HEK293 (cell line): ENCODE data around the gene YARS1.

ENCODE experiments used
- CTCF ChIA-PET: fragments of 350-600 bp; formaldehyde crosslinking; extraction: SDS; loops from one replicate; lab custom pipeline; 2021; ENCODE audit warnings: antibody characterized with exemption; lab: Yijun Ruan, JAX
- POLR2A ChIA-PET: fragments of 300-600 bp; formaldehyde crosslinking; extraction: SDS; loops from one replicate; lab custom pipeline; 2020; ENCODE audit warnings: antibody characterized with exemption, inconsistent platforms; lab: Yijun Ruan, JAX
- H3K27ac ChIP-seq: fragments of 200-500 bp; sonication (Bioruptor generic); 2 replicates; pipeline ENCODE4 v1.5.1; 2014; ENCODE audit warnings: low read depth, low read length, control low read depth, inconsistent platforms; ENCODE audit errors: extremely low read depth
- H3K36me3 ChIP-seq, 2 experiments: fragments of 200-500 bp in 1 of 2; sonication (Bioruptor generic) in 1 of 2; 1 replicate in 1 of 2; 2 replicates in 1 of 2; pipeline ENCODE4 v1.5.1; 2014 to 2017; ENCODE audit warnings: inconsistent platforms in 2 of 2, low read length in 2 of 2; ENCODE audit not compliant: control insufficient read depth in 2 of 2, insufficient read depth in 1 of 2
- H3K4me1 ChIP-seq: fragments of 200-500 bp; sonication (Bioruptor generic); 2 replicates; pipeline ENCODE4 v1.5.1; 2014; ENCODE audit warnings: mild to moderate bottlenecking, low read length, inconsistent platforms; ENCODE audit not compliant: control insufficient read depth, insufficient read depth
- H3K4me3 ChIP-seq: 2 replicates; pipeline ENCODE4 v1.5.1; 2011; ENCODE audit warnings: low read depth, mild to moderate bottlenecking, control low read depth, low read length, moderate library complexity
- H3K9me3 ChIP-seq: fragments of 200-500 bp; sonication (Bioruptor generic); 2 replicates; pipeline ENCODE4 v1.5.1; 2014; ENCODE audit warnings: low read depth, low read length, inconsistent platforms; ENCODE audit not compliant: control insufficient read depth, insufficient read depth
- BCL11B ChIP-seq: fragments of 450-650 bp; formaldehyde crosslinking; IDR thresholded peaks from 2 replicates; pipeline ENCODE4 v1.5.1; 2016; ENCODE audit warnings: low read depth, missing biosample characterization, missing genetic modification characterization
- GLIS1 ChIP-seq: fragments of 450-650 bp; formaldehyde crosslinking; IDR thresholded peaks from 2 replicates; pipeline ENCODE4 v1.5.1; 2016; ENCODE audit warnings: missing biosample characterization, missing genetic modification characterization
- KLF16 ChIP-seq: fragments of 450-650 bp; formaldehyde crosslinking; IDR thresholded peaks from 2 replicates; pipeline ENCODE4 v1.5.1; 2017; ENCODE audit warnings: missing biosample characterization, missing genetic modification characterization
- PRDM1 ChIP-seq: fragments of 450-650 bp; formaldehyde crosslinking; IDR thresholded peaks from 2 replicates; pipeline ENCODE4; 2016; ENCODE audit warnings: missing biosample characterization, missing genetic modification characterization
- SP2 ChIP-seq: fragments of 450-650 bp; formaldehyde crosslinking; IDR thresholded peaks from 2 replicates; pipeline ENCODE4 v1.5.1; 2016; ENCODE audit warnings: missing biosample characterization, missing genetic modification characterization
- ZBTB8A ChIP-seq: fragments of 450-650 bp; formaldehyde crosslinking; IDR thresholded peaks from 2 replicates; pipeline ENCODE4 v1.5.1; 2016; ENCODE audit warnings: missing biosample characterization, missing genetic modification characterization
- ZFP3 ChIP-seq: fragments of 450-650 bp; formaldehyde crosslinking; IDR thresholded peaks from 2 replicates; pipeline ENCODE4 v1.5.1; 2016; ENCODE audit warnings: low read depth, missing biosample characterization, missing genetic modification characterization
- ZNF148 ChIP-seq: fragments of 450-650 bp; formaldehyde crosslinking; IDR thresholded peaks from 2 replicates; pipeline ENCODE4 v1.5.0; 2017; ENCODE audit warnings: missing biosample characterization, missing genetic modification characterization, borderline replicate concordance
- ZNF16 ChIP-seq: fragments of 450-650 bp; formaldehyde crosslinking; IDR thresholded peaks from 2 replicates; pipeline ENCODE4 v1.5.1; 2016; ENCODE audit warnings: low read depth, missing biosample characterization, missing genetic modification characterization
- ZNF184 ChIP-seq: fragments of 450-650 bp; IDR thresholded peaks from 2 replicates; pipeline ENCODE4 v1.5.1; 2018; ENCODE audit warnings: missing biosample characterization, mild to moderate bottlenecking, missing genetic modification characterization
- ZNF211 ChIP-seq: fragments of 450-650 bp; formaldehyde crosslinking; IDR thresholded peaks from 2 replicates; pipeline ENCODE4 v1.5.1; 2016; ENCODE audit warnings: low read depth, missing biosample characterization, missing genetic modification characterization
- ZNF23 ChIP-seq: fragments of 450-650 bp; formaldehyde crosslinking; IDR thresholded peaks from 2 replicates; pipeline ENCODE4 v1.5.1; 2016; ENCODE audit warnings: missing biosample characterization, missing genetic modification characterization, borderline replicate concordance
- ZNF394 ChIP-seq: fragments of 450-650 bp; formaldehyde crosslinking; IDR thresholded peaks from 2 replicates; pipeline ENCODE4 v1.5.1; 2016; ENCODE audit warnings: missing biosample characterization, missing genetic modification characterization, mild to moderate bottlenecking, moderate library complexity, borderline replicate concordance
- ZNF791 ChIP-seq: fragments of 450-650 bp; formaldehyde crosslinking; IDR thresholded peaks from 2 replicates; pipeline ENCODE4 v1.5.1; 2016; ENCODE audit warnings: missing biosample characterization, missing genetic modification characterization
- ZSCAN23 ChIP-seq: fragments of 450-650 bp; formaldehyde crosslinking; IDR thresholded peaks from 2 replicates; pipeline ENCODE4 v1.5.1; 2016; ENCODE audit warnings: missing biosample characterization, missing genetic modification characterization
- TF ChIP-seq, protein P1 (sequence below): fragments of 450-650 bp; formaldehyde crosslinking; IDR thresholded peaks from 2 replicates; pipeline ENCODE4 v1.5.1; 2016; ENCODE audit warnings: missing biosample characterization, missing genetic modification characterization
- TF ChIP-seq, protein P2 (sequence below): fragments of 450-650 bp; IDR thresholded peaks from 2 replicates; pipeline ENCODE4 v1.5.1; 2018; ENCODE audit warnings: missing biosample characterization, mild to moderate bottlenecking, missing genetic modification characterization
- TF ChIP-seq, protein P3 (sequence below): fragments of 450-650 bp; formaldehyde crosslinking; IDR thresholded peaks from 2 replicates; pipeline ENCODE4 v1.5.1; 2016; ENCODE audit warnings: missing biosample characterization, missing genetic modification characterization

YARS1 gene

GRCh38 chr1:32749332-32749731 is 67.8 kb downstream of the YARS1 start:
- Histone ChIP-seq H3K4me1 (no peaks in the 10 kb centered on the region), H3K36me3 (peaks cover 0 to 12% of the 10 kb centered on the region in 2 experiments; a peak in 2 of 3 replicates), H3K4me3 (no peak overlapping the region), H3K9me3 (no peaks in the 10 kb centered on the region), H3K27ac (no peak overlapping the region)
- TF ChIP-seq ZSCAN23 (tag by site-specific recombination) (no peak), BCL11B (tag by site-specific recombination) (no peak), ZNF791 (tag by site-specific recombination) (no peak), ZNF23 (tag by site-specific recombination) (no peak), KLF16 (tag by site-specific recombination) (no peak), ZNF16 (no peak), ZNF211 (no peak), ZBTB8A (tag by site-specific recombination) (no peak), SP2 (tag by site-specific recombination) (no peak)
- TF ChIP-seq, protein P1, sequence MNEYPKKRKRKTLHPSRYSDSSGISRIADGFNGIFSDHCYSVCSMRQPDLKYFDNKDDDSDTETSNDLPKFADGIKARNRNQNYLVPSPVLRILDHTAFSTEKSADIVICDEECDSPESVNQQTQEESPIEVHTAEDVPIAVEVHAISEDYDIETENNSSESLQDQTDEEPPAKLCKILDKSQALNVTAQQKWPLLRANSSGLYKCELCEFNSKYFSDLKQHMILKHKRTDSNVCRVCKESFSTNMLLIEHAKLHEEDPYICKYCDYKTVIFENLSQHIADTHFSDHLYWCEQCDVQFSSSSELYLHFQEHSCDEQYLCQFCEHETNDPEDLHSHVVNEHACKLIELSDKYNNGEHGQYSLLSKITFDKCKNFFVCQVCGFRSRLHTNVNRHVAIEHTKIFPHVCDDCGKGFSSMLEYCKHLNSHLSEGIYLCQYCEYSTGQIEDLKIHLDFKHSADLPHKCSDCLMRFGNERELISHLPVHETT: no peak
- TF ChIP-seq, protein P2, sequence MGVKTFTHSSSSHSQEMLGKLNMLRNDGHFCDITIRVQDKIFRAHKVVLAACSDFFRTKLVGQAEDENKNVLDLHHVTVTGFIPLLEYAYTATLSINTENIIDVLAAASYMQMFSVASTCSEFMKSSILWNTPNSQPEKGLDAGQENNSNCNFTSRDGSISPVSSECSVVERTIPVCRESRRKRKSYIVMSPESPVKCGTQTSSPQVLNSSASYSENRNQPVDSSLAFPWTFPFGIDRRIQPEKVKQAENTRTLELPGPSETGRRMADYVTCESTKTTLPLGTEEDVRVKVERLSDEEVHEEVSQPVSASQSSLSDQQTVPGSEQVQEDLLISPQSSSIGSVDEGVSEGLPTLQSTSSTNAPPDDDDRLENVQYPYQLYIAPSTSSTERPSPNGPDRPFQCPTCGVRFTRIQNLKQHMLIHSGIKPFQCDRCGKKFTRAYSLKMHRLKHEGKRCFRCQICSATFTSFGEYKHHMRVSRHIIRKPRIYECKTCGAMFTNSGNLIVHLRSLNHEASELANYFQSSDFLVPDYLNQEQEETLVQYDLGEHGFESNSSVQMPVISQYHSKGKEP (tag by site-specific recombination): no peak
- CTCF ChIA-PET: interaction anchor here (0.6 to 2.8 kb wide), 3 partner anchors 23 to 200 kb away, joined by 3 to 15 read pairs (median 9); no protein-coding TSS in a partner anchor
- POLR2A ChIA-PET: interaction anchor here (0.6 kb wide), 3 partner anchors 23 to 222 kb away, joined by 3 to 4 read pairs (median 4); no protein-coding TSS in a partner anchor

GRCh38 chr1:32748926-32749325 is 68.2 kb downstream of the YARS1 start:
- H3K36me3 ChIP-seq: peaks cover 0 to 13% of the 10 kb centered on the region in 2 experiments; a peak in 2 of 3 replicates
- ChIA-PET CTCF (interaction anchor here (2.0 kb wide), 1 partner anchor 24 kb away, joined by 9 read pairs; no protein-coding TSS in a partner anchor), POLR2A (interaction anchor here (0.6 kb wide), 1 partner anchor 23 kb away, joined by 3 read pairs; no protein-coding TSS in a partner anchor)
- TF ChIP-seq GLIS1 (tag by site-specific recombination) (peak; percentile 95), ZNF148 (tag by site-specific recombination) (no peak)
- no peaks in the 10 kb centered on the region for H3K9me3 ChIP-seq
- H3K27ac ChIP-seq: no peak overlapping the region
- no peaks in the 10 kb centered on the region for H3K4me1 ChIP-seq
- H3K4me3 ChIP-seq: no peak overlapping the region

DNA sequence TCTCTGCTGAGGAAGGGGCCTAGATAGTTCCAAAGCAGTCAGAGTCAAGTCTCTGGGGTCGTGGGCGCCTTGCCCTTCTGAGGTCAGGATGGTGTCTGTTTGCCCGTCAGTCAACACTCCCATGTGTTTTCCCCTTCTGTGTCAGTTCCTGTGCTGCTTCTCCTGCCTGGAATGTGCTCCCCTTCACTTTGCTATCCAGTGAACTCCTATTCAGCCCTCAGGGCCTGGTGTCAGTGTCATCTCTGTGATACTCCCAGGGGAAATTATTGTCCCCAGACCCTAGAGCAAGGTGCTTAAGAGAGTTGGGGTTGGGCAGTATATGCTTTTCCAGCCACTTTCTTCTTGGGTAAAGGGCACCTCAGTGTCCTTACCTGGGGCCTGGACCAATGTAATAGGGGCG is 68.8 kb downstream of the YARS1 start:
- peaks cover 0 to 13% of the 10 kb centered on the region in 2 experiments; a peak in 2 of 3 replicates for H3K36me3 ChIP-seq
- CTCF ChIA-PET: no interaction called here
- TF ChIP-seq ZNF394 (tag by site-specific recombination) (peak; percentile 30; the same call in 1 of the 2 replicates), ZNF184 (tag by site-specific recombination) (no peak), ZFP3 (peak; percentile 84), PRDM1 (tag by site-specific recombination) (0 out of 2 replicates have a peak, but pooled peaks have one; percentile 10)
- TF ChIP-seq, protein P3, sequence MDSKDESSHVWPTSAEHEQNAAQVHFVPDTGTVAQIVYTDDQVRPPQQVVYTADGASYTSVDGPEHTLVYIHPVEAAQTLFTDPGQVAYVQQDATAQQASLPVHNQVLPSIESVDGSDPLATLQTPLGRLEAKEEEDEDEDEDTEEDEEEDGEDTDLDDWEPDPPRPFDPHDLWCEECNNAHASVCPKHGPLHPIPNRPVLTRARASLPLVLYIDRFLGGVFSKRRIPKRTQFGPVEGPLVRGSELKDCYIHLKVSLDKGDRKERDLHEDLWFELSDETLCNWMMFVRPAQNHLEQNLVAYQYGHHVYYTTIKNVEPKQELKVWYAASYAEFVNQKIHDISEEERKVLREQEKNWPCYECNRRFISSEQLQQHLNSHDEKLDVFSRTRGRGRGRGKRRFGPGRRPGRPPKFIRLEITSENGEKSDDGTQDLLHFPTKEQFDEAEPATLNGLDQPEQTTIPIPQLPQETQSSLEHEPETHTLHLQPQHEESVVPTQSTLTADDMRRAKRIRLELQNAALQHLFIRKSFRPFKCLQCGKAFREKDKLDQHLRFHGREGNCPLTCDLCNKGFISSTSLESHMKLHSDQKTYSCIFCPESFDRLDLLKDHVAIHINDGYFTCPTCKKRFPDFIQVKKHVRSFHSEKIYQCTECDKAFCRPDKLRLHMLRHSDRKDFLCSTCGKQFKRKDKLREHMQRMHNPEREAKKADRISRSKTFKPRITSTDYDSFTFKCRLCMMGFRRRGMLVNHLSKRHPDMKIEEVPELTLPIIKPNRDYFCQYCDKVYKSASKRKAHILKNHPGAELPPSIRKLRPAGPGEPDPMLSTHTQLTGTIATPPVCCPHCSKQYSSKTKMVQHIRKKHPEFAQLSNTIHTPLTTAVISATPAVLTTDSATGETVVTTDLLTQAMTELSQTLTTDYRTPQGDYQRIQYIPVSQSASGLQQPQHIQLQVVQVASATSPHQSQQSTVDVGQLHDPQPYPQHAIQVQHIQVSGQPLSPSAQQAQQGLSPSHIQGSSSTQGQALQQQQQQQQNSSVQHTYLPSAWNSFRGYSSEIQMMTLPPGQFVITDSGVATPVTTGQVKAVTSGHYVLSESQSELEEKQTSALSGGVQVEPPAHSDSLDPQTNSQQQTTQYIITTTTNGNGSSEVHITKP (tag by site-specific recombination): peak; percentile 26; the same call in 1 of the 2 replicates
- H3K9me3 ChIP-seq: no peaks in the 10 kb centered on the region
- no peak overlapping the region for H3K4me3 ChIP-seq
- H3K27ac ChIP-seq: no peak overlapping the region
- H3K4me1 ChIP-seq: no peaks in the 10 kb centered on the region
- POLR2A ChIA-PET: interaction anchor here (0.6 kb wide), 1 partner anchor 35 kb away, joined by 3 read pairs; no protein-coding TSS in a partner anchor
